HAP-1 (cell line): ENCODE measurements around the gene PICALM.

ENCODE experiments used
- DNase-seq, 2 experiments: peaks; one replicate each; pipeline ENCODE4 v3.0.0-alpha.2; 2016 to 2020; ENCODE audit warnings: low spot score in 2 of 2
- H3K27me3 ChIP-seq: fragments of 250-450 bp; sonication (Bioruptor Pico); 2 replicates; pipeline ENCODE4 v1.5.1; 2020; ENCODE audit warnings: low read depth, mild to moderate bottlenecking, moderate library complexity
- H3K36me3 ChIP-seq: fragments of 250-450 bp; sonication (Bioruptor Pico); replicated peaks from 2 replicates; pipeline ENCODE4 v1.5.1; 2020; ENCODE audit warnings: mild to moderate bottlenecking
- H3K4me1 ChIP-seq: fragments of 250-450 bp; sonication (Bioruptor Pico); 2 replicates; pipeline ENCODE4 v1.5.1; 2020; ENCODE audit warnings: mild to moderate bottlenecking
- H3K4me3 ChIP-seq: fragments of 250-450 bp; sonication (Bioruptor Pico); 2 replicates; pipeline ENCODE4 v1.5.1; 2020; ENCODE audit warnings: mild to moderate bottlenecking, moderate library complexity
- H3K9me3 ChIP-seq: fragments of 250-450 bp; sonication (Bioruptor Pico); 2 replicates; pipeline ENCODE4 v1.5.1; 2020; ENCODE audit warnings: mild to moderate bottlenecking, moderate library complexity
- in situ Hi-C: fragments of 300-500 bp; cut with MboI; formaldehyde crosslinking; loops from 3 replicates; pipeline ENCODE4 v1.14.3; 2020; ENCODE audit warnings: low sequenced_read_pairs, inconsistent platforms, mixed read lengths

The PICALM gene

GRCh38 chr11:86069408-86070101 is 671 bp upstream of the PICALM start:
- no peaks in the 10 kb centered on the region for H3K36me3 ChIP-seq
- no peaks in the 10 kb centered on the region for H3K27me3 ChIP-seq
- no peak for DNase-seq
- H3K9me3 ChIP-seq: no peaks in the 10 kb centered on the region
- in situ Hi-C loops: no loop called here
- H3K4me3 ChIP-seq: peak overlapping the region; percentile 73
- H3K4me1 ChIP-seq: peaks cover 16% of the 10 kb centered on the region

- peak in 1 of 2 experiments; percentile 57 for DNase-seq
- H3K27me3 ChIP-seq: no peaks in the 10 kb centered on the region
- peak overlapping the region; percentile 73 for H3K4me3 ChIP-seq
- H3K4me1 ChIP-seq: peaks cover 21% of the 10 kb centered on the region
- no peaks in the 10 kb centered on the region for H3K36me3 ChIP-seq
- no peaks in the 10 kb centered on the region for H3K9me3 ChIP-seq
- in situ Hi-C loops: no loop called here
Measured at GRCh38 chr11:86068138-86068871, 579 bp downstream of the PICALM start.

DNA sequence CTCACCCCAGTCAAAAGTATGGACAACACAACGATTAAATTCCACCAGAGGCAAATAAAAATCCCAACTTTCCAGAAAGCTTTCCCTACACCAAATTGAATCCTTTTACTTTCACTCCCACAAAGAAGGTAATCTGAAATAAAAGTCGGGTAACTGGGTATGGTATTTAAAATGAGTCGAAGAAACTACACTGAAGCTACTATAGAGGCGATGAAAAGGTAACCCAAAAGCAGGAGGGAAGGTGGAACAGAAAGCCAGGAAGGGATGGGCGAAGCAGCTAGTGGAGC is 1.1 kb downstream of the PICALM start:
- Histone ChIP-seq H3K4me3 (peak overlapping the region; percentile 73), H3K36me3 (no peaks in the 10 kb centered on the region), H3K27me3 (no peaks in the 10 kb centered on the region), H3K9me3 (no peaks in the 10 kb centered on the region), H3K4me1 (peaks cover 21% of the 10 kb centered on the region)
- DNase-seq: no peak
- in situ Hi-C loops: no loop called here

DNA sequence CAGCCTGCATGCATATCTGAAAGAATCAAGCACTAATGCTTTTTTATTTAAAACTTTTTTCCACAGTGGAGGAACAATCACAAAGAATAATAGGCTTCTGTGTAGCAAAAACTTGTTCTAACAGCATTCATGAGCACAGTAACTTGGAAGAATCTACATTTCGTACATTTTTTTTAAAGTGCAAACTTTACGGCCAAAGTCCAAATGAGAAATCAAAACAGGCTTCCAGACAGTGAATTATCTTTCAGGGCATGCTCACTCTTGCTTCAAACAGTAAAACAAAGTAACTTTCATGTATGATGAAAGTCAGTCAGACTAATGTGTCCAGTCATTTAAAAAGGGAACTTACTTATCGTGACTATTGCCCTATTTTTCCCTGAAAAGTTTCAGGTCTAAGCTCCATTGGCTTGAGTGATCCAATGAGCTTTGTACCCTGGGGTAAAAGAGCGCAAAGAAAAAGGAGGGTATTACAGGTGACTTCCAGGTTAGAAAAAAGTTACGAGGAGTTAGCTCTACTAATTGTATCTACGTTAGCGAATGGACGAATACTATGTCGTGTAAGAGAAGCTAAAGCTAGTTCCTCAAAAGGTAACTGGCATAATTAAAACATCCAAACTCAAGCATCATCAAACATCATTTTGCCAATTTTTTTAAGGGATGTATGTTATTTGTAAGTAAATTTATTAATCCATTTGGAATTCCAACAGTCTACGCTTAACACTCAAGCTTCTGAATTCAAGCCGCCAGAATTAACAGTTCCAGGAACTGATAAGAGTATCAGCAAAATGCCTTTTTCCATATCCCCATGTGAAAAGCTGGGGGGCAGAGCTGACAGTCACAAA is 1.7 kb downstream of the PICALM start:
- in situ Hi-C loops: no loop called here
- Histone ChIP-seq H3K27me3 (no peaks in the 10 kb centered on the region), H3K4me3 (peak overlapping the region; percentile 73), H3K4me1 (peaks cover 21% of the 10 kb centered on the region), H3K36me3 (no peaks in the 10 kb centered on the region), H3K9me3 (no peaks in the 10 kb centered on the region)
- peak in 1 of 2 experiments; percentile 33 for DNase-seq

DNA sequence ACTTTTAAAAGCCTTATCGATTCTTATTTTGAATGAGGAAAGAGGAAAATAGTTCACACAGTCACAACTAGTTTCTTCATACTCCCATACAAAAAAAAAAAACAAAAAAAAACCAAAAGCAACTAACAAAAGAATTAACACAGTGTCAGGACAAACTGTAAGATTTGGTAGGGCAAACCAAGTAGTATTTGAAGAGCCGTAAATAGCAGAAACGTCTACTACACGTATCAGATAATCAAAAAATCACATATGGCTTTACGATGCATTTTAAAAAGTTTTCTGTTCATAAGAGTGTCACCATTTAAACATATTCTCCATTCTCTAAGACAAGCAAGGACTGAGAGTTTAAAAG is 2.3 kb downstream of the PICALM start:
- no peak for DNase-seq
- in situ Hi-C loops: no loop called here
- Histone ChIP-seq H3K4me1 (peaks cover 21% of the 10 kb centered on the region), H3K27me3 (no peaks in the 10 kb centered on the region), H3K4me3 (peak overlapping the region; percentile 73), H3K9me3 (no peaks in the 10 kb centered on the region), H3K36me3 (no peaks in the 10 kb centered on the region)

- Histone ChIP-seq H3K9me3 (no peaks in the 10 kb centered on the region), H3K4me3 (peak overlapping the region; percentile 73), H3K36me3 (no peaks in the 10 kb centered on the region), H3K27me3 (no peaks in the 10 kb centered on the region), H3K4me1 (peaks cover 24% of the 10 kb centered on the region)
- in situ Hi-C loops: no loop called here
- DNase-seq: no peak
Measured at GRCh38 chr11:86066033-86066432, 2.9 kb downstream of the PICALM start.

GRCh38 chr11:86064220-86064803 is 4.6 kb downstream of the PICALM start:
- Histone ChIP-seq H3K36me3 (no peaks in the 10 kb centered on the region), H3K9me3 (no peaks in the 10 kb centered on the region), H3K4me3 (no peak overlapping the region), H3K27me3 (no peaks in the 10 kb centered on the region), H3K4me1 (peaks cover 26% of the 10 kb centered on the region)
- in situ Hi-C loops: no loop called here
- no peak for DNase-seq

- H3K9me3 ChIP-seq: no peaks in the 10 kb centered on the region
- no peak for DNase-seq
- H3K4me1 ChIP-seq: peaks cover 30% of the 10 kb centered on the region
- no peaks in the 10 kb centered on the region for H3K27me3 ChIP-seq
- in situ Hi-C loops: no loop called here
- no peak overlapping the region for H3K4me3 ChIP-seq
- no peaks in the 10 kb centered on the region for H3K36me3 ChIP-seq
Measured at GRCh38 chr11:86063536-86063935, 5.3 kb downstream of the PICALM start.

DNA sequence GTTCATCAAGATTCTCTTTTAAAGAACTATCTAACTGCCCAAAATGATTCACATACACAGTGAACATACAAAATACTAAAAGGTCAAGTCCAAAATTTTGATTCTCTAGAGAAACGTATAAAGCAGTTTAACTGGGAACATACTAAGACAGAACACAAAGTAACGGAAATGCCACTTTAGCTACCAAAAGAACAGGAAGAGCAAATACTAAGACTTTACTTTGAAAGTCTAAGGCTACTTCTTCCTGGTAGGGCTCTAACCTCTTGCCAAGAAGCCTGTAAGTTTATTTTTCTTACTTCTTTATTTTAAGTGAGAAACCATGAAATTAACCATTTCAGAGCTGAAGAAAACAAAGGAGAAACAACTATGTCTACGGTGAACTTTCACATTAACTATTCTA is 6.2 kb downstream of the PICALM start:
- H3K4me1 ChIP-seq: peaks cover 38% of the 10 kb centered on the region
- no peaks in the 10 kb centered on the region for H3K9me3 ChIP-seq
- no peak for DNase-seq
- in situ Hi-C loops: no loop called here
- no peak overlapping the region for H3K4me3 ChIP-seq
- no peaks in the 10 kb centered on the region for H3K27me3 ChIP-seq
- H3K36me3 ChIP-seq: no peaks in the 10 kb centered on the region

DNA sequence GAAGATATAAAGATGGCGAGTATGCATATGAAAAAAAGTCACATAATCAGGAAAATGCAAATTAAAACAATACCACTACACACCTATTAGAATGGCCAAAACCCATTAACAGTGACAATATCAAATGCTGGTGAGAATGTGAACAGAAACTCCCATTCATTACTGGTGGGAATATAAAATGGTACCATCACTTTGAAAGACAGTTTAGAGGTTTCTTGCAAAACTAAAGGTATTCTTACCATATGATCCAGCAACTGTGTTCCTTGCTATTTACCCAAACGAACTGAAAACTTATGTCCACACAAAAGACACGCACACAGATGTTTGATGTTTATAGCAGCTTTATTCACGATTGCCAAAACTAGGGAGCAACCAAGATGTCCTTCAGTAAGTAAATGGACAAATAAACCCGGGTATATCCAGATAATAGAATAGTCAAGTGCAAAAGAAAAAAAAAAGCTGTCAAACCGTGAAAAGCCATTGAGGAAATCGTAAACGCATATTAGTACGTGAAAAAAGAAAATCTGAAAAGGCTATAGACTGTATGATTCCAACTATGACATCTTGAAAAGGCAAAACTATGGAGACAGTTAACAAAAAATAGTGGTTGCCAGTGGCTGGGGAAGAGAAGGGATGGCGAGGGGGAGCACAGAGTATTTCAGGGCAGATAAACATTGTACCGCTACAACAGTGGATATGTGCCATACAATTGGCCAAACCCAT is 7.2 kb downstream of the PICALM start:
- DNase-seq: no peak
- Histone ChIP-seq H3K36me3 (no peaks in the 10 kb centered on the region), H3K9me3 (no peaks in the 10 kb centered on the region), H3K4me3 (no peak overlapping the region), H3K4me1 (peaks cover 38% of the 10 kb centered on the region), H3K27me3 (no peaks in the 10 kb centered on the region)
- in situ Hi-C loops: no loop called here

- in situ Hi-C loops: no loop called here
- no peaks in the 10 kb centered on the region for H3K27me3 ChIP-seq
- H3K4me1 ChIP-seq: peaks cover 31% of the 10 kb centered on the region
- no peak for DNase-seq
- no peak overlapping the region for H3K4me3 ChIP-seq
- H3K36me3 ChIP-seq: no peaks in the 10 kb centered on the region
- H3K9me3 ChIP-seq: no peaks in the 10 kb centered on the region
Measured at GRCh38 chr11:86060544-86060943, 8.3 kb downstream of the PICALM start.

DNA sequence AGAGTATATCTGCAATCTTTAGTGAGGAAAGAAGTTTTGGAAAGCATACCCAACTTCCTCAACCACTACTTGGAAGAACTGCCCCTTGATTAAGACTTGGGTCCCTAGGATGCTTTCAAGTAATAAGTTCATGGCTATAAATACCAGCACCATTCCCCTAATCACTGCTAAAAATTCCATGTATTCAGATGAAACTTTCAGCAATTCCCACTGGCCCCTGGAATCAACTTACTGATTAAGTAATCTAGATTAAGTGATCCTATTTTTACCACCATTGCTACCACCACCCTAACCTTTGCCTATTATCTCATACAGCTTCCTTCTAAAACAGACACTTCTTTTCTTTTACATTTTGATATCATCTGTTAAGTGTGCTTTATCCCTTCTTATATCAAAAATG is 10.5 kb downstream of the PICALM start:
- Histone ChIP-seq H3K4me3 (no peak overlapping the region), H3K36me3 (no peaks in the 10 kb centered on the region), H3K4me1 (peaks cover 23% of the 10 kb centered on the region), H3K9me3 (no peaks in the 10 kb centered on the region), H3K27me3 (no peaks in the 10 kb centered on the region)
- DNase-seq: no peak
- in situ Hi-C loops: no loop called here

GRCh38 chr11:86056351-86056854 is 12.5 kb downstream of the PICALM start:
- Histone ChIP-seq H3K4me3 (no peak overlapping the region), H3K27me3 (no peaks in the 10 kb centered on the region), H3K36me3 (no peaks in the 10 kb centered on the region), H3K4me1 (peaks cover 21% of the 10 kb centered on the region), H3K9me3 (no peaks in the 10 kb centered on the region)
- in situ Hi-C loops: no loop called here
- no peak for DNase-seq
